GM12892 (cell line): ENCODE data around the gene CDH23.

Experiments
- POLR2A ChIP-seq: IDR thresholded peaks from 2 replicates; pipeline ENCODE4 v1.6.1; 2011; ENCODE audit warnings: low read depth, low read length, control low read depth
- POLR2AphosphoS5 ChIP-seq: IDR thresholded peaks from 2 replicates; pipeline ENCODE4 v1.6.1; 2011; ENCODE audit warnings: low read depth, low read length, control low read depth
- TAF1 ChIP-seq: IDR thresholded peaks from 2 replicates; pipeline ENCODE4 v1.6.1; 2011; ENCODE audit warnings: low read depth, mild to moderate bottlenecking, control low read depth, low read length, borderline replicate concordance

DNA sequence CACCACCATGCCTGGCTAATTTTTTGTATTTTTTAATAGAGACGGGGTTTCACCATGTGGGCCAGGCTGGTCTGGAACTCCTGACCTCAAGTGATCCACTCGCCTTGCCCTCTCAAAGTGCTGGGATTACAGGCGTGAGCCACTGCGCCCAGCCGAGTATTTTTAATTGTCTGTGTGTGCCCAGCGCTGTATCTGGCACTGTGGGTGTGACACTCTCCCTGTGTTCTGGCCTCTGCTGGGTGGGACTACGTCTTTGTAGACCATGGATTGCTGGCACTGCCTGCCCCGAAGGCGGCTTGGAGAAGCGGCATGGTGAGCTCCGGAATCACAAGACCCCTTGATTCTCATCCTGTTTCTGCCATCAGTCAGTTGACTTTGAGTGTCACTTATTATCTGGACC, 136.2 kb downstream of the CDH23 start:
- no peak for TF ChIP-seq POLR2AphosphoS5
- TF ChIP-seq POLR2A: no peak
- no peak for TF ChIP-seq TAF1
